Colon (tissue), 2 donors: ENCODE data around the gene FARP2.
"Not testable (repeated sequence)": the region's sequence is repeated elsewhere in the genome, so short reads cannot be mapped to it uniquely, and the experiment has no call there.

Source experiments
- FAIRE-seq: peaks from 2 replicates; lab custom pipeline; 2012; peaks lifted over from hg19 to GRCh38; lab: Jason Lieb, UNC
- donor health status: control.
- donor health status: control.

Gene FARP2

DNA sequence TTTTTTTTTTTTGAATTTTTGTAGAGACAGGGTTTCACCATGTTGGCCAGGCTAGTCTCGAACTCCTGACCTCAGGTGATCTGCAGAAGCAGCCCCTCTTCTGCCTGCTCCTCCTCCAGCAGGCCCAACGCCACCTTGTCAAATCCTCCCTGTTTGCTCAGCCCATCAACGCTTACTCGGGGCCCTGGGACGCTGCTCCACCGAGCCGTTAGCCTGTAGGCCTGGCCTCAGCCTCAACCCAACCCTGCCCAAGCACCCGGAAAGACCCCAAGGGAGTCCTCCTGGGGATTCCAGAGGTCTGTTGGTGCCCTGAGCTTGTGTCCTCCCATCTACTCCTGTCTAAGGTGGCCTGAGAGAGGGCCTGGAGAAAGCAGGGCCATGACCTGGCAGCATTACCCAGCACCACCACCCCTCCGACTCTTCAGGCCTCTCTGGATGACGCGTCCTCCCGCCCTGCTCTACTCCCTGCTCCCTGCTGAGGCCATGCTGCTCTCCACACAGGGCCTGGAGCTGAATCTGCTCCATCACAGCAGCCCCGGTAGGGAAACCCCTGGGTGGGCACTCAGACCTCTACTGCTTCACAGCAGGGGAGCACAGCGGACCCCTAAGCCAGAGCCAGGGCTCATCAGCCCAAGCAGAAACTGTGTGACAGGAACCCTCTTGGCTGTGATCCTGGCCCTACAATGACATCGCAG lies 149.1 kb downstream of the FARP2 start:
- no peak for FAIRE-seq

DNA sequence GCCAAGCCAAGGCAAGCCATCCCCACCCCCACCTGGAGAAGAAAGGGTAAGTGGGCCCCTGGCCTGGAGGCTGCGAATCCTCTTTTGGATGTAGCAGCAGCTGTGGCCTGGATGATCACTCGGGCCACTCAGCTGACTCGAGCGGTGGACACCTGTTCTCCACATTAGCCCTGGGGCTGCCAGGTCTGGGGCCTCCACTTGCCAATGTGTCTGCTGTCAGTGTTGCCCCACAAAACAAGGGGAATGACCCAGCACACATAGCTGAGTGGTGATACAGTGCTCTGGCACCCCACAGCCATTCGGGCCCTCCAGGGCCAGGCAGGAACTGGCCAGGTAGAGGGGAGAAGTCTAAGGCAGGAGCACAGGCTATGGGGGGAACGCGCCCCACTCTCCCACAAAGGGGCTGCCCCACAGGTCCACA lies 149.7 kb downstream of the FARP2 start:
- FAIRE-seq, result no peak

DNA sequence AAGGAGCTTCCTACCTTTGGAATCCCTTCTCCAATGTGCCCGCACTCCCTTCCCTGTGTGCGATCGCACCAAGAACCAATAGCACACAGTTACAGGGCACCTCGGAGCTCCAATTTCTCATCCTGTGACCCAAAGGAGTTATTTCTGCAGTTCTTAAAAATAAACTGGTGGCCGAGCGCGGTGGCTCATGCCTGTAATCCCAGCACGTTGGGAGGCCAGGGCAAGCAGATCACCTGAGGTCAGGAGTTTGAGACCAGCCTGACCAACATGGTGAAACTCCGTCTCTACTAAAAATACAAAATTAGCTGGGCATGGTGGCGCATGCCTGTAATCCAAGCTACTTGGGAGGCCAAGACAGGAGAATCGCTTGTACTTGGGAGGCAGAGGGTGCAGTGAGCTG lies 150.2 kb downstream of the FARP2 start:
- FAIRE-seq, result not testable (repeated sequence)

DNA sequence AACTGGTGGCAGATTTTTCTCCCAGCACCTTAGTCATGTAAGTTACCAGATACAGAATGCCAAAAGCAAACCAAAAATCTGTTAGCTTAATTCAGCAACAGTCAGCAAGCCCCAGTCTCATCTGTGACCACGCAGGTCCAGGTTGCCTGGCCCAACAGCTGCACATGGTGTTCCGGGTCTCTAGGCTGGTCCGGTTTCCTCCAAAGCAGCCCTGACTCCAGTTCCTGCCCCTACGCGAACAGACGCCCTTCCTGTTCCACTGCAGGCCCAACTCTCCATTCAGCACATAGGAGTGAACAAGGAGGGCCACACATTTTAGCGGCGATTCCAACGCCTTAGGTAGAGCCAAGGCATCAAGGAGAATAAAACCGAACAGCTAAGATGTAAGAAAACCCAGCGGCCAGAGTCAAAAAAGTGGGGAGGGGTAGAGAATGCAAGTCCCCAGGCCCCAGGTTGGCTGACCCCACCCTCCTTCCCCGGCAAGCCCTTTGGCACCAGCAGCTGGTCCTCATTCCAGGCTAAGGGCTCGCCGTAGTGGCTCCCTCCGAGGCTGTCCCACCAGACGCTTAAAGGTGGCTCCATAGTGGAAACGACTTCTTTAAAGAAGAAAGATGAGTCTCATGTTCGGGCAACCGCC lies 150.8 kb downstream of the FARP2 start:
- FAIRE-seq, result no peak

DNA sequence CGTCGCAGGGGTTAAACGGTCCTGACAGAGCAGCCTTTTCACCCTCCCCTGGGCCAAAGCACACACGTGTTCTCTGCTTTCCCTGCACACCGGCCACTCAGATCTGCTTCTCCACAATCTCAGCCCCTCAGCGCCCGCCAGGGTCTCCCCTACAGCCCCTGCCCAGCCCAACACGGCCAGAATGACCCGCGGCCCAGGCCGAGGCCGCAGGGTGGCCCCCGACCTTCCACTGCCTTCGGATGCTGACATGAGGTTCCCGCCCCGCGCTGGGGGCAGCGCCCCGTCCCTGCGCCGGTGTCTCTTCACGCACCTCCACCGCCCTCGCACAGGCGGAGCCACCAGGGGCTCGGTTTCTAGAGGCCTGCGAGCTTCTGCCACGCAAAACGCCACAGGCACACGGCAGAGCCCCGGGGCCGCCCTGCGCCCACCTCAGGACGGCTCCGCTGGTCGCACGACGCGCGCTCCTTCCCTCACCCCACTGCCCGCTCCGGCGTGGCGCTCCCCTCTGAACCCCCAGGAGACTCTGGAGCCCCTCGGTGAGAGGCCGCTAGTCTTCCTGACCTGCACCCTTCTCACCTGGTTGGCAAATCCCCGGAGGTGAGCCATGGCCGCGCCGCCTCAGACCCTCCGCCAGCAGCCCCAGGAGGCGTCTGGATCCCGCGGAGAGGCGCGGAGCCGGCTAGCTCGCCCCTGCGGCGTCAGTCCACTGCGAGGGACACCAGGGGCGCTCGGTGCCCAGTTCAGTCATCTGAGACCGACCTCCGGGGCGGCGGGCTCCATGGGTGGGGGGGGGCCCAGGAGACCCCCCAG lies 151.6 kb downstream of the FARP2 start:
- FAIRE-seq, result no peak

DNA sequence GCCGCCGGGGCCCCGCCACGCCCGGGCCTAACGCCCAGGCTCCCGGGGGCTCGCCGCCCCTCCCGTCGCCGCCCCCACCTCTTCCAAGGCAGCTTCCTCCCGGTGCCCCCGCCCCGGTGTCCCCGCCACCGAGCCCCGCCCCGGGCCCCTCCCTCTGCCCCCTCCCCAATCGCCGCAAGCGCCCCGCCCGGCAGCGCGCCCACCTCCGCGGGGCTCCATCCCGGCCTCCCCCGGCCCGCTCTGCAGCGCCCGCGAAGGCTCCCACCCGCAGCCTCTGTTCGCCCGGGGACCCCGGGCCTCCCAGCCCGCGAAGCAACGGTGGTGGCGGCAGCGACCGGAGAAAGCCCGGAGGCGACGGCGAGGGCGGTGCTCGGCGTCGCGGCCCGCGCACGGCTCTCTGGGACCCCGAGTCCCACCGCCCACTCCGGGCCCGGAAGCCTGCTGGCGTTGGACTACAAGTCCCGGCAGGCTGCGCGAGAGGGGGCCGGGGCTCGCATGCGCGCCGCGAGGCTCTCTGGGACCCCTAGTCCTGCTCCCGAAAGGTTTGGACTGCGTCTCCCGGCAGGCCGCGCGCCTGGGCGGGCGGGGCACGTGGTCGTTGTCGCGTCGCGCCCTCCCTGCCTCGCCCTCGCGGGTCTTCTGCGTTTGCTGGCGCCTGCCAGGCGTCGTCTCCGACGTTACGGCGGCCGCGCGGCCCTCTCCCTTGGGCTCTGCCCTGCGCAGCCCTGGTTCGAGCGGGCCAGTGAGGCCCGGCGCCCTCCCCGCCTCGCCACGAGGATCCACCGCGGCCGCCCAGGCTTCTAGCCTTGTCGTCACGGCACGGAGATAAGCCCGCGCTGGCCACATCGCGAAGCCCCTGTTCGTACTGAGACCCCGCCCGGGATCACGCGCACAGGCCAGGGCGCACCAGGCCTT lies 152.4 kb downstream of the FARP2 start, which contains the start of gene STK25:
TSS of gene STK25 (minus strand) at position 345 of the 915 bp plus-strand sequence. CDS start 549 bp downstream, outside the sequence.
- no peak for FAIRE-seq

DNA sequence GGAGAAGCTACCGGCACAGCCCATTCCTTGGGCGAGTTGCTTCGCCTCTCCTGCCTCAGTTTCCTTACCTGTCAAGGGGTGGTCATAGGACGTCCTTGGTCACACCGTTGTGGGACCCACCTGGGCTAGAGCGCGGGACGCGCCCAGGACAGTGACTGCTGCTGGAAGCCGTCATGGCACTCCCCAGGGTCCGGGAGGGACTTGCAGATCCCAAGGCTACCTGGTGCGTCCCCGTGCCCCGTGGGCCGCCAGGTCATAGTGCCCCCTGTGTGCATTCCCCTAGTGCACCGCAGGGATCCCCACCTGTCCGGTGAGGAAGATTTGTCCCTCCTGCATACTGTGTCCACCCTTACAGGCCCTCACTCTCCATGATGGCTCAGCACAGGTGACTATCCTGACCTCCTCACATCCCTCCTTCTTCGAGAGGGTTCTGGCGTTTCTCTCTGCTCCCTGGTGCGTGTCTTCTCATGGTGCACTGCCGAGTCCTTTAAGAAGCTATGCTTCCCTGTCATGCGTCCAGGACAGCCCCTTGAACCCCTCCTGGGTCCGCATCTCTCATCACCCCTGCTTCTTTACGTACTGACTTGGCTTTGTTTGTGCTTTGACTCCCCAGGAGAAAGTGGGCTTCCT lies 153.2 kb downstream of the FARP2 start:
- FAIRE-seq, result no peak

DNA sequence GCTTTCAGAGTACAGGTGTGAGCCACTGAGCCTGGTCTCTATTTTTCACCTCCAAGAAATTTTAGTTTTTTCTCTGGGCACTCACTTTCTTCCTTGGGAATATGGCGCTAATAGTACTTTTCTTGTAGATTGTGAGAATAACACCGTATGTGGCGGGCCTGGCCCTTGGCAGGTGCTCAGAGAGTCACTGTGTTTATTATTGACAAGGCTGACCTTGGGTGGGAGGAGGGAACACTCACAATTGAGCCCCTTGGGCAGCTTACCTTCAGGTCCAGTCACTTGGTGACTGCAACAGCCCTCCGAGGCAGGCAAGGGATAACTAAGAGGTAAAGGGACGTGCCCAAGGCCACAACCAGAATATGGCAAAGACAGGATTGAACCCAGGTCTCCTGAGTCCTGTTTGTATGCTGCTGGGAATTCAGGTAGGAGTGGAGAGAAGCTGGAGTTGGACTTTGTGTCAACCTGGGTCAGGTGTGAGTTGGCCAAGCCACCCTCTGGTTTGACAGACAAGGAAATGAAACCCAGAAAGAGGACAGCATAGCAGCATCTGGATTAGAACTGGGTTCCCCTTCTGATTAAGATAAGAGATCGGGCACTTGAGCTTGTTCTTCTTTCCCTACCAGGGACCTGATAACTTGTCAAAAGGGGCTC lies 155.1 kb downstream of the FARP2 start:
- no peak for FAIRE-seq

DNA sequence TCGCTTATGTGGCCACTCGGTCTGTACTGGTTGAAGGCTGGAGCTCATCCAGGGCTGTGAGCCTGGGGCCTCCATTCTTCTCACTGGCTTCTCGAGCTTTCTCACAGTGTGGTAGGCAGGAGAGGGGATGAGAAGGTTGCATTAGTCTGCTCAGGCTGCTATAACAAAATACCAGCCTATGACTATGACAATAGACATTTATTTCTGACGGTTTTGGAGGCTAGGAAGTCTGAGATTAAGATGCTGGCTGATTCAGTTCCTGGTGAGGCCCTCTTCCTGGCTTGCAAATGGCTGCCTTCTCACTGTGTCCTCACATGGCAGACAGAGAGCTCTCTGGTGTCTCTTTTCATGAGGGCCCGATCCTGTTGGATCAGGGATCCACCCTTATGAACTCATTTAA lies 158.5 kb downstream of the FARP2 start:
- FAIRE-seq, result no peak

DNA sequence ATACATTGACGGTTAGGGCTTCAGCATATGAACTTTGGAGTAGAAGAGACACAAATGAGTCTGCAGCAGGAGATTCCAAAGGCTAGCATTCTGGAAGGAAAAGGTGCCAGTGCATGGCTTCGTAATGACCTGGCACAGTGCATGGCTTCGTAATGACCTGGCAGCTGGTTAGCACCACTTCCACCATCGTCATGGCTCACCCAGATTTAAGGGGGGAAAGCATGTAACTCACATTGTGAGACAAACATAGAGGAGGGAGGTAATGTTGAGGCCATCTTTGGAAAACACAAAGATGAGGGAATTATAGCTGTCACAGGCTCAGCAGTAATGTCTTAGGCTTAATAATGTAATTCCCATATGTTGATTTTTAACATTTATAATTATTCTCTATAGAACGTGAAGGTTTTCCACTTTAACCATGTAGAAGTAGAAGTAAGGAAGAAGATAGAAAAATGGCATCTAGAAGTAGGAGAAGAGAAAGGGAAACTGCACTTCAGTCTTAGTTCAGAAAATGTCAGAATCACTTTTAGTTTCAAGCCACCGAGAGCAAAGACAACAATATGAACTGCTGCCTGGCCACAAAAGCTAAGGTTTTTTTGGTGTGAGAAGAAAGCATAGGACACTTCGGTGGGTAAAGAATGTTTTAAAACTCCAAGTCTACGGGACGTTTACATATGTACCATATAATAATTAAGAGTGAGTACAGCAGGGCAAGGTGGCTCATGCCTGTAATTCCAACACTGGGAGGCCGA lies 159.1 kb downstream of the FARP2 start:
- FAIRE-seq, result no peak

DNA sequence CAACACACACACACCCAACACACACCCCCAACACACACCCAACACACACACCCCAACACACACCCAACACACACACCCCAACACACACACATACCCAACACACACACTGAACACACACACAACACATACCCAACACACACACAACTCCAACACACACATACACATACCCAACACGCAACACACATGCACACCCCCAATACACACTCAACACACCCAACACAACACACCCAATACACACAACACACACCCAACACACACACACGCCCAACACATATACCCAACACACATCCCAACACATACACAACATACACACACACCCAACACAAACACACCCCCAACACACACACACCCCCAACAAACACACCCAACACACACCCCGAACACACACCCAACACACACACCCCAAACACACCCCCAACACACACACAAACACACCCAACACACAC lies 160.5 kb downstream of the FARP2 start:
- FAIRE-seq, result no peak

DNA sequence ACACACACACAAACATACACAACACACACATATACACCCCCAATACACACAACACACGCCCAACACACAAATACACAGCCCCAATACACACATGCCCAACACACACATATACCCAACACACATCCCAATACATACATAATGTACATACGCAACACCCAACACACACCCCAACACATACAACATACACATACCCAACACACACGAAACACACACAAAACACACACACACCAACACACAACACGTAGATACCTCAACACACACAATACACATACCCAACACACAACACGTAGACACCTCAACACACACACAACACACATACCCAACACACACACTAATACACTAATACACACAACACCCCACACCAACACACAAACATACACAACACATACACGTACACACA lies 161.2 kb downstream of the FARP2 start:
- FAIRE-seq, result no peak

DNA sequence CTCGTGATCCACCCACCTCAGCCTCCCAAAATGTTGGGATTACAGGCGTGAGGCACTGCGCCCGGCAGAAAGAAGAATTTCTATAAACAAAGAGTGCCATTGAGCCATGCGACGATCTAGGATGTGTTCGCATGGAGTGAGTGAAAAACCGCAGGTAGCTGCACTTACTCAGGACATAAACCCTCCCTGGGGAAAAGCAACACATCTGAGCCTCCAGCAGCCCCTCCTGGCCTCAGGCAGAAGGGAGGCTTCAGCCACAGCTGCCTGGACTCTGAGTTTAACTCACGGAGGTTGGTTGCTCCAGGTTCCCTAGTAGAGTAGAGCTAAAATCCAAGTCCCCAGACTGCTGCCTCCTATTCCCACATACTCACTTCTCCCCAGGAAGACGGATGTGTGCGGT lies 163.6 kb downstream of the FARP2 start:
- no peak for FAIRE-seq

DNA sequence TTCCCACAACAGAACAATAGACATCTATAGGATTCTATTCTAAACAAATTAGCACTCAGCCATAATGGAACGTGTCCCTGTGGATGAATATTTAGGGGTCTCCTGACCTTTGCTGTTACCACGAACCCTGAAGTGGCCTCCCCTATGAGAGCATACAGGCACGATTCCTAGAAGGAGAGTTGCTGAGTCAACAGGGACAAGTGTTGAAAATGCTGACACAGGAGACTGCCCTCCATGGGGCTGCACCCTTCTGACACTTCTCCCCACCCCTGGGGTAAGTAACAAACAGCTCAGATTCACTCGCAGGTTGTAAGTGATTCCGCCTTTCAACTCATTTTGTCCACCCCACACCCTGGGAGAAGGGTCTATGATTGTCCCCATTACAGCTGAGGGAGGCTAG lies 166.4 kb downstream of the FARP2 start:
- FAIRE-seq, result no peak

DNA sequence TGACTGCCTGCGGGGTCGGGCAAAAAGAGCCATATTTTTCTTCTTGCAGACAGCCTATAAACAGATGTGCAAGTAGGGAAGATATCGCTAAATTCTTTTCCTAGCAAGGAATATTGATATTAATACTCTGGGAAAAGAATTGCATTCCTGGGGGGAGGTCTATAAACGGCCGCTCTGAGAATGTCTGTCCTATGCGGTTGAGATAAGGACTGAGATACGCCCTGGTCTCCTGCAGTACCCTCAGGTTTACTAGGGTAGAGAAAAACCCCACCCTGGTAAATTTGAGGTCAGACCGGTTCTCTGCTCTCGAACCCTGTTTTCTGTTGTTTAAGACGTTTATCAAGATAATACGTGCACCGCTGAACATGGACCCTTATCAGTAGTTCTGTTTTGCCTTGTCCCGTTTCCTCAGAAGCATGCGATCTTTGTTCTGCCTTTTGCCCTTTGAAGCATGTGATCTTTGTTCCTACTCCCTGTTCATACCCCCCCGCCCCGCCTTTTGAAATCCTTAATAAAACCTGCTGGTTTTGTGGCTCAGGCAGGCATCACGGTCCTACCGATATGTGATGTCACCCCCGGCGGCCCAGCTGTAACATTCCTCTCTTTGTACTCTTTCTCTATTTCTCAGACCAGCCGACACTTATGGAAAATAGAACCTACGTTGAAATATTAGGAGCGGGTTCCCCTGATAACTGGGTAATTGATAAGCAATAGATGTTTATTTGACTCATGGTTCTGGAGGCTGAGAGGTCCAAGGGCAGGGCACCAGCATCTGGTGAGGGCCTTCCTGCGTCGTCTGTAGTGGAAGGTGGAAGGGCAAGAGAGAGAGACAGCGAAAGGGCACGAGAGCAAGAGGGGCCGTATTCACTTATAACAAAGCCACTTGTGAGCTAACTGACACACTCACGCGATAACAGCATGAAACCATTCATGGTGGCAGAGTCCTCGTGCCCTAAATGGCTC lies 170.0 kb downstream of the FARP2 start:
- FAIRE-seq, result not testable (repeated sequence)

DNA sequence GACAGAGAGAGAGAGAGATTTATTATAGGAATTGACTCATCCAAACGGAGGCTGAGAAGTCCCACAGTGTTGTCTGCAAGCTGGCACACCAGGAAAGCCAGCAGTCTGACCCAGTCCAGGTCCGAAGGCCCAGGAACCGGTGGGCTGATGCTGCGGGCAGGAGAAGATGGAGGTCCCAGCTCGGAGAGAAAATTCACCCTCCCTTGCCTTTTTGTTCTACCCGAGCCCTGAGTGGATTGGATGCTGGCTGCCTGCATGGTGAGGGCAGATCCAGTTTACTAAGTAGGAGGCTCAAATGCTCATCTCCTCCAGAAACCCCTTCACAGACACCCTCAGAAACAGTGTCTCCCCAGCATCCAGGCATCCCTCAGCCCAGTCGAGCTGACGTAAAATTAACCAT lies 174.5 kb downstream of the FARP2 start:
- no peak for FAIRE-seq

DNA sequence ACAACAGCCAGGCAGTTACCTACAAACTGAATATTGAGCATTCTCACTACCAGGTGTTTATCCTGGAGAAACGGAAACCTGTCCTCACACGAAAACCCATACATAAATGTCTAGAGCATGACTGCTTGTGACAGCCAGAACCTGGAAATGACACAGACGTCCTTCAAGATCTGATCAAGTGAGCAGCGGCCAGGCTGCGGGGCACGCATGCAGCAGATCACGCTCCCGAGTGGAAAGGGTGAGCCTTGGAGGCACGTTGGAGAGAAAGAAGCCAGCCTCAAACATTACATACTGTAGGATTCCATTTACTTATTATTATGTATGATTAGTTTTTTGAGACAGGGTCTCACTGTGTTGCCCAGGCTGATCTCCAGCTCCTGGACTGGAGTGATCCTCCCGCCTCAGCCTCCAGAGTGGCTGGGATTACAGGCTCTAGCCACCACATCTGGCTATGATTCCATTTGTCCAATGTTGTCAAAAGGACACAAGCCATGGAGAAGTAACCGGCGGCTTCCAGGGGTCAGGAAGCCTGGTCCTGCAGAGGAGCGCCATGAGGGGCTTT lies 175.2 kb downstream of the FARP2 start:
- FAIRE-seq, result no peak

DNA sequence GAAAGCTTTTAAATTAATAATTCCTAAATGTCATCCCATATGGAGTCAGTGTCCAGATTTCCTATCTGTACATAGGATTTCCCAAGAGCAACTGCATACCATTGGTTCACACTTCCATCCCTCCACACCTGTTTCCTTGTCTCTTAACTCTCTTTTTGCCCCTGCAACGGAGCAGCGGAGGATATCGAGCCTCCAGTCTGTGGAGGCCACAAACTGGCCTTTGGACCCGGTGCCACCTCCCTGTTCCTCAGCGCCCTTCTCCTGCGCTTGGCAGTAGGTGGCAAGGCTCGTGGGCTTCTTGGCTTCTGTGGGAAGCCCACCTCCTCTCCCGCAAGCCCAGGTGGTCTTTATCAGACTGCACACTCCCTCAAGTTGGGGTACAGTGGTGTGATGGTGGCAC lies 176.1 kb downstream of the FARP2 start:
- FAIRE-seq, result no peak
